ENCODE data around the gene NOS1AP.
"Not testable (repeated sequence)": the region's sequence is repeated elsewhere in the genome, so short reads cannot be mapped to it uniquely, and the experiment has no call there.

The NOS1AP gene

DNA sequence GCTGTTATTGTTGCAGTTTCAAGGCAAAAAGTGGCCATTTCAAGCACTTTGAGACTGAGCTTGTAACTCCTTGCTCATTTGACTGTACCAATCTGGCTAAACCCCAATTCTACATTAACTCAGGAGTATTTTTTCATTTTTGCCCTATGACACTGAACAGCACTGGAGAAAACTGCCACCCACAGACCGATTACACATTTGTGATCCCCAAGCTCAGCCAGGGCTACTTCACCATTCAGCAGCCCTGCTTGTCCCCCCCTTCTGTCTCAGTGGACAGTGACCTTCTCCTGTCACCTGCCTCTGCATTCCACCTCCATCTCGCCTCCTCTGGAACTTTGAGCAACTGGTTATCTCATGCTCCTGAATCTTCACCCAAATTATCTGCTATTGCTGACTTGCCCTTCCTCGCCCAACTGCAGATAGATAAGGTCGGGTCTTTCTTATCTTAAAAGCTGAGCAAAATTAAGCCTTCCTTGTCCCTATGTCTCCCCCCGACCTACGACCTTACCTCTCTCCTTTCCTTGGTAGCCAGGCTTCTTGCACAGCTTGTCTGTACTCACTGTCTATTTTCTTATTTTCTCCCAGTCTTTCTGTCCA lies 281.9 kb downstream of the NOS1AP start:
- DNase-seq: no peak

DNA sequence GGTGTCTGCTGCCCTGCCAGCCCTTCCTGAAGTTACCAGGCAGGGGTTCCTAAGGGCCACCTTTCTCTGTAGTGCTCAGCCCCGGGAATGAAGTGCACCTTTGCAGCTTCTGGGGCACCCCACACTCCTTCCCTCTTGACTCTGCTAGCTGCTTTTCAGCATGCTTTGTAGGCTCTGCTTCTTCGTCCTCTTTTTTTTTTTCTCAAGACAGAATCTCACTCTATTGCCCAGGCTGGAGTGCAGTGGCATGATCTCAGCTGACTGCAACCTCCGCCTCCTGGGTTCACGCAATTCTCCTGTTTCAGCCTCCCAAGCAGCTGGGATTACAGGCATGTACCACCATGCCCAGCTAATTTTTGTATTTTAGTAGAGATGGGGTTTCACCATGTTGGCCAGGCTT lies 282.4 kb downstream of the NOS1AP start:
- DNase-seq: not testable (repeated sequence)

DNA sequence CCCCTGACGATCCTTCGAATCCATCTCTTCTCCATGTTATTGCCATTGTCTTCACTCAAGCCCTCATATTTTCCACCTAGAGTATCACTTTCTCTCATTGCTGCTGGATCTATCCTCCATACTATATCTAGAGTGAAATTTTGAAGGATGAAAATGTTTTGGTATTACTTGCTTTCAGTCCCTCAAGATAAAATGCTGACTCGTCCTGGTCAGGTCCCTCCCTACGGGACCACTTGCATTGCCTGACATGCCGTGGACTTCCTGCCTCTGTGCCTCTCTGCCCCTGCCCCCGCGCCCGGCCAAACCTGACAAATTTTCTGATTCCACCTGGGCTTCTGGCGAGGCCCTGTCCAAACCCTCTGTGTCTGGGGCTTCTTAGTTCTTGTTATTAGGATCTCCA lies 283.6 kb downstream of the NOS1AP start:
- DNase-seq: no peak

DNA sequence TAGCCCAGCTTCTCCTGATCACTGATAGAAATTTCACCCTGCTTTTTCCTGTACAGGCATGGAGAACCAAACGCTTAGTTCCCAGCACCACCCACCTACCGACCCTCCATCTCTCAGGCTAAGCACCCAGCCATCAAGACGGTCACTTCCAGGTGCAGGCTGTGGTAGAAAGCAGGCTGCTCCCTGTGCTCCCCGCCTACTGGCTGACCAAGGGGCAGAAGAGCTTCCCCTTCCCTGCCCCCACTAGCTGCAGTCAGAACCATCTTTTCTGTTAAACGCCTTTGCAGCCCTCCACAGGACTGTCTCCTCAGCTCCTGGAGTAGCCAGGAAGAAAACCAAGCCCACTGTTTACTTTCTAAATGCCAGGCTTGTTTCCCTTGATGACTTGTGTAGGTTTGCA lies 284.2 kb downstream of the NOS1AP start:
- DNase-seq: no peak

DNA sequence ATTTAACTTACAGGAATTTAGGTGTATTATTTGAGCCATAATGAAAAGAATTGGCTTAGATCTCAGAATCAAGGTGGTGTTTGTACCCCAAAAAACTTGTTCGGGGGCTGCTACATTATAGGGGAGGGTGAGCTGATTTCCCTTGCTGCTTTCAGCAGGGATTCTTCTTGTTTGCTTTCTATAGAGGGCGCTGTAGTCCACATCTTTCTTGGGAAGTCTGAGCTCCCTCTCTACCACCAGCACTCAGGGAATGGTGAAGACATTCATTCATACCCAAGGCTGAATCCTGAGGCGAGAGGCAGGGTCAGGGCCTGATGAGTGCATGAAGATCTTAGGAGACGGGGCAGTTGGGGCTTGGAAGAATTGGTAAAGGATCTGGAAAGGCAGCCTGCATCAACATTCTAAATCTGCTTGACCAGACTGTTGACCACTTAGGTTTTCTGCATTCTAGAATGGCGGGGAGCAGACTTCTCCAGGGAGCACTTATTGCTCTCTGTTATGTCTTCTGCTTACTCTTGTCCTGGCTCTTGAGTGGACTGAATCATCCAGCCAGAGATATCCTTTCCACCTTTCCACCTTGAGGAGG lies 288.3 kb downstream of the NOS1AP start:
- DNase-seq: no peak

DNA sequence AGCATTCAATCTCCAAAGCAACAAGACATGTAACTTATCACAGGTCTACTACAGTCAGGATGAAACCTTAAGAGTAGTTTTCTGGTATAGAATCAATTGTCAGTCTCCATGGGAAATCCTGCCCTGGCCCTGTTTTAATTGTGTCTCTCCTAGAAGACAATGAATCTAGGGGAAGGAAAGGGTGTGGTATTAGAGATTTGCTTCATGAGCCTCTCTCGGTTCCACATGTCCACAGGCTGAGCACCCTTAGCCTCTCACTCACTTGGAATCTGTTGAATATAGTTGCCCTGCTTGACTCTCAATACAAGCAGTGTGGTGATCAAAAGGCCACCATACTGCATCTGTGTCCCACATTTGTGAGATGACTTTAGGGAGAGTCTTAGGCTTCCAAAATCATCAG lies 289.4 kb downstream of the NOS1AP start:
- no peak for DNase-seq

DNA sequence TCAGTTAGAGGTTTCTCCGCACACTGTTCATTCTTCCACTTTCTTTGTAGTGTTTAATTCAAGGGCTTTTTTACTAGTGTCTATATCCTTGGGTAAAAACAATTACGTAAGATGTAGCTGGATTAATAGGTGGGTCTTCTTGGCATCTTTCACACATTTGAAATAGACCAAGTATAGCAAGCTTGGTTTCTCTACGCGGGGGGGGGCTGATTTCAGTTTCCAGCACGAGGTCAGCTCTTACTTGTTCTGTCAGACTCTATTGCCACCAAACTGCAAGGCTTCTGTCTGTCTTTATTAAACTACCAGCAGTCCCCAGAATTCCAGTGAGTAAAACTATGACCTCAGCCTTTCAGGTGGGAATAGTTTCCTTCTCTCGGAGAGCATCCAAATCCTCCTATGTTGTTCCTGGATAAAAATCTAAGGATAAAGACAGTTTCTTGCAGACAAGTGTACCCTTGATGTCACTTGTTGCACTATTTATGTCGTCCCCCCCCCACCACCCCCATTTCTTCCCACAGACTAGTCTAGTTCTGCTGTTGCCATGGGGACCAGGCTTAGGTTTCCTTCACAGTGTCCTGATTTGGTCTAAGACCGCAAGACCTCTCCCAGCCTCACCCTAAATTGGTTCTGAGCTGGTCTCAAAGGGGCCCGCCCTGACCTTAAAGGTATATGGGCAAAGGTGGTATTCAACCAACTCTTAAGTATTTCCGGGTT lies 290.2 kb downstream of the NOS1AP start:
- DNase-seq: no peak

DNA sequence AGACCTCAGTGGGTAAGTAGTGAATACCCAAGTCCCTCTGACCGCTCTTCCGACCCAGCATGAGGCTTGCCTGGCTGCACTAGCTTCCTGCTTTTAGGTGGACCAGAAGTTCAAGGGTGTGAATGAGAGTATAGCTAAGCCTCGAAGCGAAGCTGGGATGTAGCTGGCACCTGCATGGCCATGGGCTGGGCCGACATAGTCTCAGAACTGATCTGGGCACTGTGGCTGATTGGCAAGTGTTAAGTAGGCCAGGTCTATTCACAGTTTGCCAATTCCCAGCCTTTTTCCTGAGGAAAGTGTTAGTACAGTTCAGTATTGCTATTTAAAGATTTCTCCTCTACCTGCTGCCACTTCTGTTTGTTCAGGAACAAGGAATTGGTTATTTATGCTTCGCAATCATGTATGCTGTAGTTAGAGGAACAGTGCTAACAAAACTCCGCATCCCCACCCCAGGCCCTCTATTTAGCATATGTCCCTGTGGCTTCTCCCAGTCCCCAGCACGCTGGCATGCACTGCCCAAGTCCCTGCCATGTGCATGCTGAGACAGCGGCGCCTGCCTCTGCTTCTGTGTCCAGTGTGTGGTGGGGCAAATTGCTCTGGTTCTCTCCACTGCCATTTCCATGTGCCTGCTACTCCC lies 290.9 kb downstream of the NOS1AP start:
- DNase-seq: no peak

DNA sequence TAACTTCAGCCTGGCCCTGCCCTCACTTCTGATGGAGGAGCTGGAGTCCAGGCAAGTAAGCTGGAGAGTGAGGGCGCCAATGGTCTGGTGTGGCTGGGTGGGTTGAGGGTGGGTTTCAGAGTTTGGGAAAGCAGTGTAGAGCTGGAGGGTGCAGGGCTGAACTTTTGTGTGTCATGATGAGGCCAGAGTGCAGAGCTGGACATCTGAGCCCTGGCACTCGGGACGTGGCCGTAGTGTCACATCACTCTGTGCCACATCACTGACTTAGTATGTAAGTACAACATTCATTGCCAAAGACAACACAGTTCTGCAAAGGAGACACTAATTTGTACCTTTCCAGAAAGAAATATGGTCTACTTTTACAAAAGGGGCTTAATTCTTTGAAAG lies 291.4 kb downstream of the NOS1AP start:
- no peak for DNase-seq

DNA sequence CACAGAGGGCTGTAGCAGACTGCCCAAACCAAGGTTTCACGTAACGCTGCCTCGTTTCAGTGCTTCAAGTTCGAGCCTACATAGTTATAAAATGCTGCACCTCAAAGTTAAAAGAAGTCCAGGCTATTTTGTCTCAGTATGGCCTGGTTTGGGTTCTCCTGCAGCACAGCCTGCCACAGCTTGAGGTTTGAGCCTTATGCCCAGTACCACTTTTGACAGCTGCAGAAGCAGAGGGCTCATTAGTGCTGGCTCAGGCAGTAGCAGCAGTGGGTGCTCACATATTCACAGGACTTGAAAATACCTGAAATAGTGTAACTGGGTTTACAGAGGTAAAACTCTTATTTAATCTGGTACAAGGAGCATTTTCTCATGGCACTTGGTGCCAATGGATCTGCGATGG lies 291.9 kb downstream of the NOS1AP start:
- DNase-seq: no peak

DNA sequence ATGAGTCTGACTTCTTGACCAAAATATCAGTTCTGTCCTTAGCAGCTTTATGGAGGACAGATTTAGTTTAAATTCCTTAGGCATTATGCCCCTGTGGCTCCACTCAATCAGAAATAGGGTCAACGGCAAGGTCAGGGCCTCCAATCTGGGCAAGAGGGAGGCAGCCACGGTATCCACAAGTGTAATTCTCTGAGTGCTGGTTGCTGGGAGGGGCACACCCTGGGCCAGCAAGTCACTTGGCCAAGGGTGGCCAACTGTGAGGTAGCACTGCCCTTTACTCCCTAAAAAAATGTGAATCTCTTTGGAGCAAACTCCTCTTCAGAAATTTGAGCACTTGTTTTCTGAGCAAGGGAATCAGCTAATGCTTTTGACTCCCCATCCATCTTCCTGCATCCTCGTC lies 294.3 kb downstream of the NOS1AP start:
- DNase-seq: no peak

DNA sequence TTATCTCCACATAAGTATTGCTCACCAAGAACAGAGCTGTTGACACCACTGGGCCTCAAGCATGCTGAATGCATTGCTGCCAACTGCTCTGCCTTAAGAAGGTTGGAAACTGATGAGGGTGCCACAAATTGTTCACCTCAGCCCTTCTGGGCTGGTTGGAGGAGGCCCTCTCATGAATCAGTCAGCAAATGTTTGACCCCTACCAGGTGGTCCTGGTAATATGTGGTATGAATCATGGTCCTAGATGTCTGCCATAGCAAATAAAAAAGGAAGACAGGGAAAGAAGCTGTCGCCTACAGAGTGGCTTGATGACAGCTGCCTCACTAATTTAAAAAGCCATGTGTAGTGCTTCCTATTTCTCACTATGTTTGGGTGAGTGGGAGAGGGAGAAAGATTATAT lies 295.0 kb downstream of the NOS1AP start:
- no peak for DNase-seq

DNA sequence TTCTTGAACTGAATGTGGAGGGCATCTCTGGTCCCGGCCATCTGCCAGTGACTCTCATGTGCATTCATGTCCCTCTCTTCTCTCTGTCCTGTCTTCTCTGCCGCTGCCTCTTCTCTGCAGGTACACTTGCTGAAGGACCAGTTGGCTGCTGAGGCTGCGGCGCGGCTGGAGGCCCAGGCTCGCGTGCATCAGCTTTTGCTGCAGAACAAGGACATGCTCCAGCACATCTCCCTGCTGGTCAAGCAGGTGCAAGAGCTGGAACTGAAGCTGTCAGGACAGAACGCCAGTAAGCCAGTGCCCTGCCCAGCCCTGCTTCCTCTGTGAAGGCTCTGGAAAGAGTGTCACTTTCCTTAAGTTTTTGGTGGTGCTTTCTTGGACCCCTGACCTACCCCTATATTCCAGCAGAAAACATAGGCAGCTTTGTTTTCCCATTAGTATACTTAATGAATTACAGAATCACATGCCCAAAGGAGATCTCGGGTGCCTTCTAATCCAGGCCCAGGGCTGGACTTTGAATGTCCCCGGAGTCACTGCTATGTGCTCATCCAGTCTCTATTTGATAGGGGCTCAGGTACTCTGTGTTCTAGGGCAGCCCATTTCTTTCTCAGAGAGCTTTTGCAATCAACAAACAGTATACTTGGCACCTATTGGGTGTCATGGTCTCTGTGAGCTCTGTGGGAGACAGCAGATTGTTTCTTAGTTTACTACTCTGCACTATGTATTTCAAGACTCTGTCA lies 296.0 kb downstream of the NOS1AP start:
- no peak for DNase-seq

DNA sequence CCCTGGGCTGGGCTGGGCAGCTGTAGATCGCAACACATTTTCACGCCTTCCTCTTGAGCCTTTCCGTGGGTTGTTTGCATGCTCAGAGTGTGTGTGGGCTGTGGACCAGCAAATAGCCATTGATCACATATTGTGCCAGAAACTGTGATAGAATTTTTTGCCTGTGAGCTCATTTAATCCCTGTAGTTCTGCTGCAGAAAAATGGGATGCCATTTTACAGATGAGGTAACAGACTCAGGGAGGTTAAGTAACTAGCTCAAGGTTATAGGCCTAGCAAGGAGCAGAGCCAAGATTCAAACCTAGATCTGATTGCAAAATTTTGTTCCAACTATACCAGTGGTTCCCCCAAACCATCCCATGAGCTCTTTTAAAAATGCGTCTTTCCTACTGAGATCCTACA lies 296.7 kb downstream of the NOS1AP start:
- no peak for DNase-seq

DNA sequence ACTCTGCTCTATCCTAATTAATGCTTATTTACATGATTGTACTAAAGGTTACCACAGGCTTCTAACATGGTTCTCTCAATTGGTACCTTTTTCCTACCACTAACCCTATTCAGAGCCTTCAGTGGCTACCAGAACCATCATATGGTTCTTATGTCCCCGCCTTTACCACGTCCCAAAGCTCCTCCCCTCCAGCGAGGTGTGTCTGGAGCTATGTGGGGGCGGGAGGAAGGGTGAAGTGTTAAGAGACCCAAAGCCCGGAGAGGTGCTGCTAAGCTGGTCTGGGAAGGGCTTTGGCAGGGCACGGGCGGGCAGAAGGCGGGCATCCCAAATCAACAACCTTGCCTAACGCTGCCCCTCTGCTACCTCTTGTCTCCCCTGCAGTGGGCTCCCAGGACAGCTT lies 297.2 kb downstream of the NOS1AP start:
- no peak for DNase-seq

DNA sequence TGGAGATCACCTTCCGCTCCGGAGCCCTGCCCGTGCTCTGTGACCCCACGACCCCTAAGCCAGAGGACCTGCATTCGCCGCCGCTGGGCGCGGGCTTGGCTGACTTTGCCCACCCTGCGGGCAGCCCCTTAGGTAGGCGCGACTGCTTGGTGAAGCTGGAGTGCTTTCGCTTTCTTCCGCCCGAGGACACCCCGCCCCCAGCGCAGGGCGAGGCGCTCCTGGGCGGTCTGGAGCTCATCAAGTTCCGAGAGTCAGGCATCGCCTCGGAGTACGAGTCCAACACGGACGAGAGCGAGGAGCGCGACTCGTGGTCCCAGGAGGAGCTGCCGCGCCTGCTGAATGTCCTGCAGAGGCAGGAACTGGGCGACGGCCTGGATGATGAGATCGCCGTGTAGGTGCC lies 297.6 kb downstream of the NOS1AP start:
- DNase-seq: no peak

DNA sequence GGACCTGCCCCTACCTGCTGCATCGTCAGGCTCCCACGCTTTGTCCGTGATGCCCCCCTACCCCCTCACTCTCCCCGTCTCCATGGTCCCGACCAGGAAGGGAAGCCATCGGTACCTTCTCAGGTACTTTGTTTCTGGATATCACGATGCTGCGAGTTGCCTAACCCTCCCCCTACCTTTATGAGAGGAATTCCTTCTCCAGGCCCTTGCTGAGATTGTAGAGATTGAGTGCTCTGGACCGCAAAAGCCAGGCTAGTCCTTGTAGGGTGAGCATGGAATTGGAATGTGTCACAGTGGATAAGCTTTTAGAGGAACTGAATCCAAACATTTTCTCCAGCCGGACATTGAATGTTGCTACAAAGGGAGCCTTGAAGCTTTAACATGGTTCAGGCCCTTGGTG lies 298.3 kb downstream of the NOS1AP start:
- DNase-seq: no peak

DNA sequence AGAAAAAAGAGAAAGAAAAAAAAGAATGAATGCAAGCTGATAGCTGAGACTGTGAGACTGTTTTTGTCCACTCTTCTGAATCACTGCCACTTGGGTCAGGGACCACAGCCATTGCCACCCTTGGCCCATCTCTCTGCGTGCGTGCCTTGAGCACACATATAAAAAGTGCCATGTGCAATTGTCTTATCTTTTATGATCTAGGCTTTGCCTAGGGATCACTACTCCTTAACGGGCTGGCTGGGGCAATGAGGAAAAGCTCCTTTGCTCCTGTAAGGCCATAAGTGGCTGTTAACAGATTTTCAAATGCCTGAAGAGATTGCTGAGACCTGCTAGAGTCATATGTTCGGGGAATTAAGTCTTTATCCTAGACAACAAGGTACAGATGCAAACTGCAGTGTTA lies 299.0 kb downstream of the NOS1AP start:
- no peak for DNase-seq

DNA sequence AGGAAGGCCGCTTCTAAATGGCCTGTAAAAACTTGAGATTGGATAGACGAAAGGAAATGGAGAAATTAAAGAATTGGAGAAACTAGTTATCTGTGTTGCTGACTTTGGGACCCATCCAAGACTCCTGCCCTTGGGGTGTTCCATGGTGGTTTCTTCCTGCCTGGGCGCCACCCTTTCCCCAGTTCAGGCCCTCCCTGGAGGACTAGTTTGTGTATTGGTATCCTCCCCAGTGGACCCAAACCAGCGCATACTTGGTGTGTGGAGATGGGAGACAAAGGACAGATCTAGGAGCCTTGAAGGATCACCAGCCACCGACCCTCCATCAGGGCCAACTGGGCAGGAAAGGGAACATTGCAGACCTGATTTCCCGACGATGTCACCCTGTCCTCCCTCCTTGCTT lies 300.1 kb downstream of the NOS1AP start:
- DNase-seq: no peak

DNA sequence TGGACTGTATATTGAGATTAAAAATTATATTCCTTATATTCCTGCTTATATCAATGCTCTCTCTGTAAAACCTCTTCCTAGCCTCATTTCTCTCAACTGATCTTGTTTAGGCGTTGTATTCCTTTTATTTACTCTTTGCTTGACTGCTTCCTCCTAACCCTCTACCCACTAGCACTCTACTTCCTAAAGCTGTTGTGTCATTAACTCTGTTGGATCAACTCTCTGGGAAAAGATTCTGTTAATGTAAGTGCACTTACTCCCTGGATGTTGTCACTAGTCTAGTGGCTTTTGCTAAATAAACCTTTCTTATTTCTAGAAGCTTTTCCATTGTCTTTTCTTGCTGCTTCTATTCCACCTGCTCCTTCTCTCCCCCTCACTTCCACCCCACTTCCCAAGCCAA lies 300.7 kb downstream of the NOS1AP start:
- no peak for DNase-seq

DNA sequence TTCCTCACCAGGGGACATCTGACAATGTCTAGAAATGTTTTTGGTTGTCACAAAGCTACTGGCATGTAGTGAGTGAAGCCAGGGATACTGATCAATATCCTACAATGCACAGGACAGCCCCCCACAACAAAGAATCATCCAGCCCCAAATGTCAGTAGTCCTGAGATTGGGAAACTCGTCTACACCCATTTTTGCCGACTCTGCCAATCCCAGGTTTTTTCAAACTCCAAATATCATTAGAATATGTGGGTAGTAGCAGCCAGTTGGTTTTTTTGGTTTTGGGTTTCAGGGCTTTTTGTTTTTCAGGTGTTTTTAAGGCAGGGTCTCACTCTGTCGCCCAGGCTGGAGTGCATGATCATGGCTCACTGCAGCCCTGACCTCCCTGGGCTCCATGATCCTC lies 301.2 kb downstream of the NOS1AP start:
- DNase-seq: no peak

DNA sequence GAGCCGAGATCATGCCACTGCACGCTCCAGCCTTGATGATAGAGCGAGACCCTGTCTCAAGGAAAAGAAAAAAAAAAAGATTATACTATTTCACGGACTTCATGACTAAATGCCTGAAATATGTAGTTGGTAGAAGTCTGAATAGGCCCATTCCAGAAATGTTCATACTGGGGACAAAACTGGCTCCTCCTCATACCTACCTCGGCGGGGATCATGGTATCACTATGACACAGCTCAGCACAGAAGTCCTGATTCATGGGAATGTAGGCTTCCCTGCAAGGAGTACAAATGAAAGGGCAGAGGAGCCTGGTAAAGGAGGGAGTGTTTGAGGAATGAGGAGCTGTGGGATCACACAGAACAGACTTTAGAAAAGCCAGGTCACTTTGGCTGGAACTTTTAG lies 302.1 kb downstream of the NOS1AP start:
- DNase-seq: no peak
